Neural cell (in vitro differentiated cells): ENCODE results near the gene NUP50. TPM values are rescaled to one million over a fixed set of nuclear protein-coding genes. Genes with fewer than 3 reads are reported as not detected.

Experiments used
- H2AFZ ChIP-seq: fragments of 200-600, 300-800 bp; sonication (generic), shearing (Covaris generic); 2 replicates; pipeline ENCODE4 v1.6.0; 2014; ENCODE audit warnings: low read depth, mild to moderate bottlenecking, antibody characterized with exemption, low read length, moderate library complexity
- H3F3A ChIP-seq: fragments of 200-600 bp; shearing (Covaris generic); 2 replicates; pipeline ENCODE4 v1.6.1; 2016; ENCODE audit warnings: mild to moderate bottlenecking, moderate library complexity, mixed read lengths, antibody characterized with exemption, low read length; ENCODE audit not compliant: insufficient read depth, poor library complexity, severe bottlenecking
- H3K27ac ChIP-seq: fragments of 200-600, 300-800 bp; sonication (generic), shearing (Covaris generic); 2 replicates; pipeline ENCODE4 v1.5.1; 2014; ENCODE audit warnings: mild to moderate bottlenecking, low read length, moderate library complexity
- H3K27me3 ChIP-seq: fragments of 300-800, 200-600 bp; sonication (generic), shearing (Covaris generic); 2 replicates; pipeline ENCODE4 v1.6.0; 2014; ENCODE audit warnings: mild to moderate bottlenecking, low read depth, low read length, moderate library complexity; ENCODE audit not compliant: insufficient read depth
- H3K36me3 ChIP-seq: fragments of 300-800, 200-600 bp; sonication (generic), shearing (Covaris generic); 2 replicates; pipeline ENCODE4 v1.5.1; 2014; ENCODE audit warnings: mild to moderate bottlenecking, antibody characterized with exemption, low read length, moderate library complexity; ENCODE audit not compliant: insufficient read depth
- H3K4me2 ChIP-seq: fragments of 300-800, 200-600 bp; sonication (generic), shearing (Covaris generic); 2 replicates; pipeline ENCODE4 v1.6.0; 2014; ENCODE audit warnings: mild to moderate bottlenecking, low read length
- H3K4me3 ChIP-seq: fragments of 300-800, 200-600 bp; sonication (generic), shearing (Covaris generic); 2 replicates; pipeline ENCODE4 v1.5.1; 2014; ENCODE audit warnings: mild to moderate bottlenecking, low read length, moderate library complexity
- H3K79me2 ChIP-seq: fragments of 200-600 bp; shearing (Covaris generic); replicated peaks from 2 replicates; pipeline ENCODE4 v1.6.0; 2014; ENCODE audit warnings: mild to moderate bottlenecking, low read length, moderate library complexity; ENCODE audit not compliant: insufficient read depth
- H3K9ac ChIP-seq: fragments of 300-800, 200-600 bp; sonication (generic), shearing (Covaris generic); 2 replicates; pipeline ENCODE4 v1.6.1; 2016; ENCODE audit warnings: mild to moderate bottlenecking, low read length, mixed read lengths
- H3K9me2 ChIP-seq: fragments of 200-600 bp; shearing (Covaris generic); 2 replicates; pipeline ENCODE4 v1.6.1; 2016; ENCODE audit warnings: mild to moderate bottlenecking, low read length, mixed read lengths; ENCODE audit not compliant: insufficient read depth
- H3K9me3 ChIP-seq: fragments of 200-600, 300-800 bp; sonication (generic), shearing (Covaris generic); 2 replicates; pipeline ENCODE4 v1.6.1; 2016; ENCODE audit warnings: mild to moderate bottlenecking, mixed run types, low read length, moderate library complexity, mixed read lengths
- H4K20me1 ChIP-seq: fragments of 200-600 bp; shearing (Covaris generic); 2 replicates; pipeline ENCODE4 v1.6.1; 2016; ENCODE audit warnings: mild to moderate bottlenecking, mixed run types; ENCODE audit not compliant: insufficient read depth
- CTCF ChIP-seq: fragments of 450-650 bp; IDR thresholded peaks from 2 replicates; pipeline ENCODE4 v1.5.1; 2014; ENCODE audit warnings: antibody characterized with exemption, mild to moderate bottlenecking, moderate library complexity; ENCODE audit not compliant: poor library complexity, severe bottlenecking
- EP300 ChIP-seq: fragments of 450-650 bp; conservative IDR thresholded peaks from 2 replicates; pipeline ENCODE4 v1.6.1; 2014; ENCODE audit warnings: antibody characterized with exemption, mild to moderate bottlenecking, moderate library complexity; ENCODE audit not compliant: poor library complexity, severe bottlenecking
- EZH2 ChIP-seq: fragments of 200-600, 300-800 bp; shearing (Covaris generic), sonication (generic); IDR thresholded peaks from 2 replicates; pipeline ENCODE4 v1.6.1; 2014; ENCODE audit warnings: antibody characterized with exemption, low read length, borderline replicate concordance, mild to moderate bottlenecking; ENCODE audit not compliant: insufficient read depth, poor library complexity, severe bottlenecking
- MXI1 ChIP-seq: fragments of 450-650 bp; conservative IDR thresholded peaks from 2 replicates; pipeline ENCODE4 v1.6.1; 2014; ENCODE audit warnings: antibody characterized with exemption, mild to moderate bottlenecking; ENCODE audit not compliant: poor library complexity, severe bottlenecking
- POLR2AphosphoS5 ChIP-seq: IDR thresholded peaks from 2 replicates; pipeline ENCODE4 v1.6.1; 2012
- RAD21 ChIP-seq: fragments of 450-650 bp; conservative IDR thresholded peaks from 2 replicates; pipeline ENCODE4 v1.6.1; 2014; ENCODE audit warnings: antibody characterized with exemption, mild to moderate bottlenecking, moderate library complexity
- SMC3 ChIP-seq: fragments of 450-650 bp; conservative IDR thresholded peaks from 2 replicates; pipeline ENCODE4 v1.6.1; 2014; ENCODE audit warnings: antibody characterized with exemption, mild to moderate bottlenecking, moderate library complexity; ENCODE audit not compliant: poor library complexity
- TAF1 ChIP-seq: IDR thresholded peaks from 2 replicates; pipeline ENCODE4 v1.6.1; 2012; ENCODE audit warnings: low read depth
- polyA plus RNA-seq: library from polyadenylated mRNA; depleted of rRNA; stranded (reverse); fragments of >200 nt; gene quantifications from 2 replicates; pipeline ENCODE4 v1.2.3, GENCODE V29; 2014
- TF ChIP-seq, protein P1 (sequence below): IDR thresholded peaks from 2 replicates; pipeline ENCODE4 v1.6.1; 2012; ENCODE audit warnings: borderline replicate concordance

Gene NUP50
- polyA plus RNA-seq, 1 donor from 2014 or later: 38.7 TPM

GRCh38 chr22:45230026-45230721 lies 66.4 kb downstream of the NUP50 start:
- H3F3A ChIP-seq: no peaks in the 10 kb centered on the region
- no peak overlapping the region for H3K4me2 ChIP-seq
- H3K9me2 ChIP-seq: no peaks in the 10 kb centered on the region
- no peak overlapping the region for H3K27ac ChIP-seq
- no peaks in the 10 kb centered on the region for H3K27me3 ChIP-seq
- no peak overlapping the region for H3K9ac ChIP-seq
- H4K20me1 ChIP-seq: peaks cover 6% of the 10 kb centered on the region
- no peak overlapping the region for H3K4me3 ChIP-seq
- TF ChIP-seq CTCF (no peak), SMC3 (no peak), EP300 (no peak), POLR2AphosphoS5 (no peak), EZH2 (no peak), RAD21 (no peak), MXI1 (no peak), TAF1 (no peak)
- TF ChIP-seq, protein P1, sequence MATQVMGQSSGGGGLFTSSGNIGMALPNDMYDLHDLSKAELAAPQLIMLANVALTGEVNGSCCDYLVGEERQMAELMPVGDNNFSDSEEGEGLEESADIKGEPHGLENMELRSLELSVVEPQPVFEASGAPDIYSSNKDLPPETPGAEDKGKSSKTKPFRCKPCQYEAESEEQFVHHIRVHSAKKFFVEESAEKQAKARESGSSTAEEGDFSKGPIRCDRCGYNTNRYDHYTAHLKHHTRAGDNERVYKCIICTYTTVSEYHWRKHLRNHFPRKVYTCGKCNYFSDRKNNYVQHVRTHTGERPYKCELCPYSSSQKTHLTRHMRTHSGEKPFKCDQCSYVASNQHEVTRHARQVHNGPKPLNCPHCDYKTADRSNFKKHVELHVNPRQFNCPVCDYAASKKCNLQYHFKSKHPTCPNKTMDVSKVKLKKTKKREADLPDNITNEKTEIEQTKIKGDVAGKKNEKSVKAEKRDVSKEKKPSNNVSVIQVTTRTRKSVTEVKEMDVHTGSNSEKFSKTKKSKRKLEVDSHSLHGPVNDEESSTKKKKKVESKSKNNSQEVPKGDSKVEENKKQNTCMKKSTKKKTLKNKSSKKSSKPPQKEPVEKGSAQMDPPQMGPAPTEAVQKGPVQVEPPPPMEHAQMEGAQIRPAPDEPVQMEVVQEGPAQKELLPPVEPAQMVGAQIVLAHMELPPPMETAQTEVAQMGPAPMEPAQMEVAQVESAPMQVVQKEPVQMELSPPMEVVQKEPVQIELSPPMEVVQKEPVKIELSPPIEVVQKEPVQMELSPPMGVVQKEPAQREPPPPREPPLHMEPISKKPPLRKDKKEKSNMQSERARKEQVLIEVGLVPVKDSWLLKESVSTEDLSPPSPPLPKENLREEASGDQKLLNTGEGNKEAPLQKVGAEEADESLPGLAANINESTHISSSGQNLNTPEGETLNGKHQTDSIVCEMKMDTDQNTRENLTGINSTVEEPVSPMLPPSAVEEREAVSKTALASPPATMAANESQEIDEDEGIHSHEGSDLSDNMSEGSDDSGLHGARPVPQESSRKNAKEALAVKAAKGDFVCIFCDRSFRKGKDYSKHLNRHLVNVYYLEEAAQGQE: no peak
- no peaks in the 10 kb centered on the region for H3K9me3 ChIP-seq
- H2AFZ ChIP-seq: no peak overlapping the region
- no peaks in the 10 kb centered on the region for H3K36me3 ChIP-seq
- peaks cover 19% of the 10 kb centered on the region for H3K79me2 ChIP-seq

GRCh38 chr22:45231293-45231692 lies 67.6 kb downstream of the NUP50 start:
- Histone ChIP-seq H2AFZ (no peak overlapping the region), H3F3A (no peaks in the 10 kb centered on the region), H3K9me2 (no peaks in the 10 kb centered on the region), H3K9me3 (no peaks in the 10 kb centered on the region), H3K27me3 (no peaks in the 10 kb centered on the region), H4K20me1 (peaks cover 16% of the 10 kb centered on the region), H3K36me3 (no peaks in the 10 kb centered on the region), H3K9ac (no peak overlapping the region), H3K4me2 (no peak overlapping the region), H3K4me3 (no peak overlapping the region), H3K79me2 (peaks cover 22% of the 10 kb centered on the region), H3K27ac (no peak overlapping the region)
- TF ChIP-seq EP300 (no peak), POLR2AphosphoS5 (no peak), EZH2 (no peak), RAD21 (no peak), TAF1 (no peak), CTCF (no peak), MXI1 (no peak), SMC3 (no peak)
- TF ChIP-seq, protein P1: no peak
